SK-N-MC (cell line): ENCODE measurements around the gene PAK6.

Source experiments
- EZH2 ChIP-seq: fragments of 200-600 bp; sonication (generic); IDR thresholded peaks from one replicate; pipeline ENCODE4 v1.6.1; 2017; ENCODE audit warnings: antibody characterized with exemption
- POLR2AphosphoS5 ChIP-seq: IDR thresholded peaks from 2 replicates; pipeline ENCODE4 v1.6.1; 2012; ENCODE audit warnings: mild to moderate bottlenecking, low read depth, low read length, borderline replicate concordance

- TF ChIP-seq EZH2 = no peak
- no peak; the same call in 1 of the 2 replicates for TF ChIP-seq POLR2AphosphoS5
Measured at GRCh38 chr15:40273428-40273827, 34.6 kb downstream of the PAK6 start.
